Measurements from ENCODE around the gene EPB41.
"Not testable (repeated sequence)": the region's sequence is repeated elsewhere in the genome, so short reads cannot be mapped to it uniquely, and the experiment has no call there.

EPB41 gene

DNA sequence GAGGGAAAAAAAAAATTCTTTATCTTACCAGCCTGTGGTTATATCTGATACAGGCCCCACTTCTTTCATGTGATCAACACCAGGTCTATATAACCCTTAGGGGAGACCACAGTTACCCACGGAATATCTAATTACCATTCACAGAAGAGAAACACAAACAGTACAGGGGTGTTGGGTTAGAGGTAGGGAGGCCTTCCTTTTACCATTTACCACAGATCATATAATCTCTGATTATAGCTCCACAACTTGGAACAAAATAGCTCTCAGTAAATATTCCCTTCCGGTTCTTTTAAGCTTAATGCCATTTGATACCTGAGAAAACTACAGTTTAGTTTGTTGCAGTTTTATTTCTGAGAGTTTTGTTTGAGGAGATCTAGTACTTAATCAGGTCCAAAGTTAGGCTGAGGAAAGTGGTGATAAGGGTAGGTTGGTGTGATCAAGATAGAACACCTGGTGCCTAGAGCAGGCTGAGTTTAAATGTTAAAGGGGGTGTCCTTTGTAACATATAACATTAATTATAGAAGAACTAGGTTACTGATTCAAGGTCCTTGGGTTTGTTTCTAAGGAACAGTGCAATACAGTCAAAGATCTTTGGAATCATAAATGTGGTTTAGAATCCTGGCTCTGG lies 14.1 kb downstream of the EPB41 start:
- no peak for DNase-seq

DNA sequence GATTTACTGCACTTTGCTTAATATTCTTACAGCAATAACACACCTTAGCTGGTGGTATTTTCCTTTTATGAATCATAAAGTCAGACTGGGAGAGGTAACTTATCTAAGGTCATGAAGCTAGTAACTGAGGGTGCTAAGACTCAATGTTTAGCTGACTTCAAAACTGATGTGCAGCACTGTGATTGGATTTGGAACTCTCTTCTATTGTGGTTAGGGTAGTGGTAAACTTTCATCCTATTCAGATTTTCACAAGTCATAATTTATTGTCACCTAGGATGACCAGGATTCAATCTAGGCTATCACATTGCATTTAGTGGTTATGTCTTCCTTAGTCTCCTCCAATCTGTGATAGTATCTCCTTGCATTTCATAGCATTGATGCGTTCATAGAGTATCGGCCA lies 18.9 kb downstream of the EPB41 start:
- no peak for DNase-seq

DNA sequence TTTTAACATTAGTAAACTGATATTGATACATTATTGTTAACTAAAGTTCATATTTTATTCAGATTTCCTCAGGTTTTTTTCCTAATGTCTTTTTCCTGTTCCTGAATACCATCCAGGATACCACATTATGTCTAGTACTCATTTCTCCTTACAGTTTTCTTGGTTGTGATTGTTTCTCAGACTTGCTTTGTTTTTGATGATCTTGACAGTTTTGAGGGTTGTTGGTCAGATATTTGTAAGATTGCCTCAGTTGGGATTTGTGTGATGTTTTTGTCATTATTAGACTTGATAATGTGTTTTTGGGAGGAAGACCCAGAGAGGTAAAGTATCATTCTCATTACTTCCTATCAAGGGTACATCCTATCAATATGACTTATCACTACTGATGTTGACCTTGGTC lies 19.5 kb downstream of the EPB41 start:
- no peak for DNase-seq

DNA sequence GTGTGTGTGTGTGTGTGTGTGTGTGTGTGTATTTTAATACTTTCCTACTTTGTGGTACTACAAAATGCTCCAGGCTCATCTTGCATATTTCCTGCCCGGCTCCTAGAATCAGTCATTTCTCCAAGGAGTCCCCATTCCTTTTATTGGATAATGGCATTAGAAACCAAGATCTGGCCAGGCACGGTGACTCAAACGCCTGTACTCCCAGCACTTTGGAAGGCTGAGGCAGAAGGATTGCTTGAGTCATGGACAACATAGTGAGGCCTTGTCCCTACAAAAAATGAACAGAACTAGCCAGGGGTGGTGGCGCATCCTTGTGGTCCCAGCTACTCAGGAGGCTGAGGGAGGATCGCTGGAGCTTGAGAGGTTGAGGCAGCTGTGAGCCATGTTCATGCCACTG lies 20.3 kb downstream of the EPB41 start:
- DNase-seq: no peak

DNA sequence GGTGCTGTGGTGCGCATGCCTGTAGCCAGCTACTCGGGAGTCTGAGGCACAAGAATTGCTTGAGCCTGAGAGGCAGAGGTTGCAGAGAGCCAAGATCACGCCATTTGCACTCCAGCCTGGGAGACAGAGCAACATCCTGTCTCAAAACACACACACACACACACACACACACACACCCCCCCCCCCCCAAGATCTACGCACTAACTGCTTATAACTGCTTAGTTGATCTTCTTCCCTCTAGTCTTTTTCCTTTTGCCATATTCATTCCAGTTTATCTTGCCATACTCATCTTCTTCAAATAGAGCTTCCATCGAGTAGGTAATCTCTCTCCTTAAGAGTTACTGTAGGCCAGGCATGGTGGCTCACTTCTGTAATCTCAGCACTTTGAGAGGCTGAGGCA lies 20.9 kb downstream of the EPB41 start:
- no peak for DNase-seq

DNA sequence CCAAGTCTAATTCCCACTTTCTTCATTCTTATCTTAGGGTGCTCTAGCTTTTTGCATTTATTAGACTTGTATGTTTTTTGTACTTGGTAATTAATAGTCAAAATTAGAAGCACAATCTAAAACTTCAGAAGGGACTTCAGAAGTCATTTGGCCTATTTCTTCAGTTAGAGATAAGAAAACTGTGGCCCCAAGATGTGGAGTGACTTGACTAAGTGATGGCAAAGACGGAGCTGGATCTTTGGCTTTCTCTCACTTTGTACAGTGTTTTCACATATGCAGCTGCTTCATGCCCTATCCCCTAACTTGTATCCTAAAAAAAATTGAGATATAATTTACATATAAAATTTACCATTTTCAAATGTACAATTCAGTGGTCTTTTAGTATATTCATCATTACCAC lies 21.7 kb downstream of the EPB41 start:
- DNase-seq: no peak

DNA sequence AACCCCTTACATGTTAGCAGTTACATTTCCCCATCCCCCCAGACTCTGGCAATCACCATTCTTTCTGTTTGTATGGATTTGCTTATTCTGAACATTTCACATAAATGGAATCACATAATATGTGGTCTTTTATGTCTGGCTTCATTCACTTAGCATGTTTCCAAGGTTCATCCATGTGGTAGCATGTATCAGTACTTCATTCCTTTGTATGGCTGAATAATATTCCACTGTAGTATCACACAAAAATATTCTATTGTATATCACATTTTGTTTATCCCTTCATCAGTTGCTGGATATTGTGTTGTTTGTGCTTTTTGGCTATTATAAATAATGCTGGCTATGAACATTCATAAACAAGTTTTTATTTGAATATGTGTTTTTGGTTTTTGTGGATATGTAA lies 22.2 kb downstream of the EPB41 start:
- no peak for DNase-seq

DNA sequence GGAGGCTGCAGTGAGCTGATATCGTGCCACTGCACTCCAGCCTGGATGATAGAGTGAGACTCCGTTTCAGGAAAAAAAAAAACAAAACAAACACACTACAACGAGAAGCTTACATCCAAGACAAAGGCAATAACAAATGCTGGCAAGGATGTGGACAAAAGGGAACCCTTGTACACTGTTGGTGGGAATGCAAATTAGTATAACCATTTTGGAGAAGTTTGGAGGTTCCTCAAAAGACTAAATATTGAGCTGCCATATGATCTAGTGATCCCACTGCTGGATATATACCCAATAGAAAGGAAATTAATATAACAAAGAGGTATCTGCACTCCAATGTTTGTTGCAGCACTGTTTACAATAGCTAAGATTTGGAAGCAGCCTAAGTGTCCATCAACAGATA lies 29.2 kb downstream of the EPB41 start:
- not testable (repeated sequence) for DNase-seq

DNA sequence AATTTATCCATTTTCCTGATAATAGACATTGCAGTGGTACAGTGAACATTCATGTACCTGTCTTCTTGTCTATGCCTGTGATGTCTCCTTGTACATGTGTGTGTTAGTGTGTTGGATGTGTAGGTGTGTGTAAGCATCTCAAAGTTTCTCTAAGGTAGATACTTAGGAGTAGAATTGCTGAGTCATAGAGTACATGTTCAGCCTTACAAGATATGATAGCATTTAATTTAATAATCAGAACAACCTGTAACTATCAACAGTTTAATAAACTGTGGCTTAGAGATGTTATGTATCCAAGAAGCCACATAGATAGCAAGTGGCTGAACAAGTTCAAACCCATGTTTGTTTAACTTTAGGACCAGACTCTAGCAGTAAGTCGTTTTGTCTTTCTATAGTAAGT lies 35.6 kb downstream of the EPB41 start:
- DNase-seq: no peak

DNA sequence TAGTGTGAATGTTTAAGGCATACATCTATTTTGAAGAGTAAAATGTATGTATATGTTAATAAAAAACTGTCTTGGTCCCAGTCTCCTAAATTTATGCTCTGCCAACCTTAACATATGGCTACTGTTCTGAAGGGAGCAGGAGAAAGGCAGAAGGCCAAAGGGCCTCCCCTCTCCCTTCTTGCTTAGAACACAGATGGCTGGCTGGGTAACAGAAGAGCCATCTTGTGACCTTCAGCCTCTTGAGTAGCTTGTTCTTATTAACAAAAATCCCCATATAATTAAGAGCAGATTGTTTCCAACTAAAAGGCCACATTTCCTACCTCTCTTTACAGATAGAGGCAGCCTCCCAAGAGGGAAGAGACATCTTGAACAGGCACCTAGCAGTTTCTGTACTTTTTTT lies 36.1 kb downstream of the EPB41 start:
- peak; percentile 58 for DNase-seq

DNA sequence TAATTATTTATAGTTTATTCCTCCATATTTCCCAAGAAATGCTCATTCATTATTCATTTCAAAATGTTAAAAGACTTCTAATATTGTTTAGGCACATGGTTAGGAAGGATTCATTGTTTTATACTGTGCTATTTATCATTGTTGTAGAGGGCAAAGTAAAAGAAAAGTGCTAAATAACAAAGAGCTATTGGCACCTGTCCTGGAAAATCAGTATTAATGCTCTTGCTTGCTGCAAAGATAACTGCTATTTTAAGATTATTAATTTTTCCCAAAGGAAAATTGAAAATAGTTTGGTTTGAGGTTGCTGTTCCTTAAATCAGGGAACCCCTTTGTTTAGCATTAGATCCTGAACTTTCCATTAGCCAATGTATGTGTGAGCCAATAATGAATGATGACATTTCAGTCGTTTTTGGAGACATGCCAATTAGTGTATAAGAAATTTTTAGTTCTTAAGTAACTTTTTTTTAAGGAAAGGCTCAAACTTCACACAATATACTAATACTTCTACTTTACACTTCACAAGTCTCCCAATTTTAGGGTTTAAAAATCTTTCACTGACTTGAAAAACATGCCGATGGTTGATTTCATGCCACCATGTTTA lies 39.9 kb downstream of the EPB41 start:
- no peak for DNase-seq

DNA sequence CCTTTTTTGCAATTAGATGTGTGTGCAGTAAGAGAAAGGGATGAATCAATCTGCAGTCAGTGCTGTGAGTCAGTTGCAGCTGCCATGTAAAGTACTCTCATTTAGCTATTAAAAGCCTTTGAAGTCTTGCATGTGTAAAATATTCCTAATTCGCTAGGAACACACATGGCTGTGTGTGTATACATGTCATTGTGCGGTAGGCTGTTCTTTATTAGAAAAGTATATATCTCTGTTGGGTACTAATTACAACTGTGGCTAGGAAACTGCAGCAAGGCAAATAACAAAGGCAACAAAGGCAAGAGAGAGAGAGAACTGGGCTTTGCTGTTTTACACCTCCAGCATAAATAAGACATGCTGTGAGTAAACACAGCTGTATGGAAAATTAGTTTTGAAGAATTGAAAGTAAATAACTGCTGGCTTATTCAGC lies 41.7 kb downstream of the EPB41 start:
- no peak for DNase-seq

DNA sequence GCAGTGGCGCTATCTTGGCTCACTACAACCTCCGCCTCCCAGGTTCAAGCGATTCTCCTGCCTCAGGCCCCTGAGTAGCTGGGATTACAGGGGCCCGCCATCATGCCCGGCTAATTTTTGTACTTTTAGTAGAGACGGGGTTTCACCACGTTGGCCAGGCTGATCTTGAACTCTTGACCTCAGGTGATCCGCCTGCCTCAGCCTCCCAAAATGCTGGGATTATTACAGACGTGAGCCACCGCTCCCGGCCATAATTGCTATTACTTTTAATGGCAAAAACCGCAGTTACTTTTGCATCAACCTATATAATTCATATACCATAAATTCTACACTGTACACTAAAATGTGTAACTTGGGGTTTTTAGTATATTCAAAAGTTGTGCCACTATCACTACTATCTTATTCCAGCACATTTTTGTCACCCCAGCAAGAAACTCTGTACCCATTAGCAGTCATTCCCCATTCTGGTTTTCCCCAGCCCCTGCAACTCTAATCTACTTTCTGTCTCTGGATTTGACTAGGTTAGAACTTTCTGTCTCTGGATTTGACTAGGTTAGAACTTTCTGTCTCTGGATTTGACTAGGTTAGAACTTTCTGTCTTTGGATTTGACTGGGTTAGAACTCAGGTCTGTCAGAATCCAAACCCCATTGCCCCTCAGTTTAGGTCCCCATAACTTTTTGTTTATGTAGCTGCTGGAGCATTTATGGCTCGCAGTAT lies 47.9 kb downstream of the EPB41 start:
- not testable (repeated sequence) for DNase-seq

DNA sequence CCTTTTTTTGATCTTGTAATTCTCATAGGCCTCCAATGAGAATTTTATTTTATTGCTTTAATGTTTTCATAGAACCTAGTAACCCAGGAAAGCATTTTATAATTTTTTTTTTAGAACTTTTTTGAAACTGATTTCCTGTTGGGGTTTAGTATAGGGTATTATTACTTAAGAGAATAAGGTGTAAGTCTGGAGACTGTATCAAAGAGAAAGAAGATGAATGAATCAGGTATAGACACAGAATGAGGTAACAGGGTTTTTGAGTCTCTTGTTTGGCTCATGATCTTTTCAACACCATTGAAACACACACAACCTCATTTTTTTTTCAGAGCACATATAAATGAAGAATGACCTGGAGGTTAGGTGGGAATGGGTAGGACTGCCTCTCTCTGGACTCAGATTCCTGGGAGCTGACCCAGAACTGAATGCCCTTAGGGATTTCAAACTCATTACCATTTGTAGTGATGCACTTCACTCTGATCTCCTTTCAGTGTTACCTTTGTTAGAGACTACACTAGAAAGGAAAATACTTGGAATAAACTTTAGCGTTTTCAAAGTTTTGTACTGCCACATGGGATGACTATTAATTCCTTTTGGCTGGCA lies 51.0 kb downstream of the EPB41 start:
- DNase-seq: no peak

DNA sequence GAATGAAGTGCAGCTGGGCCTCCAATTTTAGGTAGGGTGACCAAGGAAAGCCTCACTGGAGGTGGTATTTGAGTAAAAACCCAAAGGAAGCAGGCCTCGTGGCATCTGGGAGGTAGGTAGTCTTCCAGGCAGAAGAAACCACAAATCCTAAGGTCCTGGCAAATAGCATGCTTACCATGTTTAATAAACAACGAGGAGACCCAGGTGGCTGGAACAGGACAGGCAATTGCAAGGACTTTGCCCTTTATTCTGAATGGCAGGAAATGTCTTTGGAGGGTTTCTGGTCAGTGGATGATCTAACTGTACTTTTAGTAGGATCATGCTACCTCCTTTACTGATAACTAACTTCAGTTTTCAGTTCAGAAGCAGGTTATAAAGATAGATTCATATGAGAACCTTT lies 52.2 kb downstream of the EPB41 start:
- DNase-seq: no peak

DNA sequence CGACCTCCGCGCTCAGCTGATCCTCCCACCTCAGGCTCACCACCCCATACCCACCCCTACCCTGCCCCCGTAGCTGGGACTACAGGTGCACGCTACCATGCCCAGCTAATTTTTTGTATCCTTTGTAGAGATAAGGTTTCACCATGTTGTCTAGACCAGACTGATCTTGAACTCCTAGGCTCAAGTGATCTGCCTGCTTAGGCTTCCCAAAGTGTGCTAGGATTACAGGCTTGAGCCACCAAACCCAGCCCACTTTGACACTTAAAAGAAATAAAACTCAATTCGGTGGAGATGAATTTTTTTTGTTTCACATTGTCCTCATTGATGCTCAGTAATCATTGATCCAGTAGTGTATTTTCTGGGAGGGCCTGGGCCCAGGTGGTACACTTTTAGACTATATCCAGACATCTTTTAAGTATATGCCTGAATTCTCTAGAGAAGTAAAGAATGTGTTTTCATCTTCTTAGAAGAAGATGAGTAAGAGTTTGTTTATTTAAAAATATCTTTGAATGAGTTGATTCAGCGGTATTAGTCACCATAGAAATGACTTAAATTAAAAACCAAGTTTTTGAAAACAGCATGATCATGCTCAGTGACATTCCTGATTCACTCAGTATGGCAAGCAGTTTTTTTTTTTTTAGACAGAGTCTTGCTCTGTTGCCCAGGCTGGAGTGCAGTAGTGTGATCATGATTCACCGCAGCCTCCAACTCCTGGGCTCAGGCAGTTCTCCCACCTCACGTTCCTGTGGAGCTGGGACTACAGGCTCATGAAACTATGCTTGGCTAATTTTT lies 57.8 kb downstream of the EPB41 start:
- DNase-seq: no peak

DNA sequence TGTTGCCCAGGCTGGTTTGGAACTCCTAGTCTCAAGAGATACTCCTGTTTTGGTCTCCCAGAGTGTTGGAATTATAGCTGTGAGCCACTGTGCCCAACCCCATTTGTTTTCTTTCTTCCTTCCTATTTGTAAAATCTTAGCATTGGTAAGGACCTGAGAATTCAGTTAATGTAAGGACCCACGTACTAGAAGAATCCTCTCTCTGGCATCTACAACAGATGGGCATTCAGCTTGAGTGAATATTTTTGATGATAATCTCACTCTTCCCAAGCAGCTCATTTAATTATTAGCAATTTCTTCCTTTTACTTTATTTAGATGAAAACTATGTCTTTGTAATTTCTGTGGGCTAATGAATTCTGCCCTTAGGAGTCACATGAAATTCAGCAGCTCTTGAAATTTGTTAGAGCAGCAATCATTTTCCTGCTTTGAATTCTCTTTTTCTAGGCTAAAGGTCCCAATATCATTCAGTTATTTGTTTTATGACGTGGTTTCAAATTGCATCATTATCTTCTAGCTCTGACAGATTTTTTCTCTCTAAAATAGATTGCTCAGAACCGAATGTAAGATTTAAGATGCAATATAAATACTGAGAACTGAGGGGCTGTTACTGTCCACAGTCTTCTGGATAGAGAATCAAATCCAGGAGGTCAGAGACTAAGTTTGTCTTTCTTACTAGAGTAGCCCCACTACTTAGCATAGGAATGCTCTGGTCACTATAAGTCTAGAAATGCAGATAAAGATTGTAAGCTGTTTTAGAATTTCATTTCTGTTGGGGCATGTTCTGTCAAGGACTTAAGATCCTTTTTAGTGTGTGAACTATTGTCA lies 59.4 kb downstream of the EPB41 start:
- DNase-seq: no peak

DNA sequence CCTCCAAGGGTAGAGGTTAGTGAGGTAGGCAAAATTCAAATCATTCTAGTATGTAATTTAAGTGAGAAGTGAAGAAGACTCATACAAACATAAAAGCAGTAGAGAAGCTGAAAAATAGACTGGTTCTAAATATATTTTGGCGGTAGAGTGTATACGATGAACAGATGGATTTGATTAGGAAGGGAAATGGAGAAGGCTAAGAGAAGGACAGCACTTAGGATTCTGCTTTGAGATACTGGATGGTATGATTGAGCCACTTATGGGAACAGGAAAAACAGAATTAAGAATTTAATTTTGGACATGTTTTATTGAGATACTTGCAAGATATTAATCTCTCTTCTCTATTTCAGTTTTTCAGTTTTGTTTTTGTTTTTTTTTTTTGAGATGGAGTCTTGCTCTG lies 60.1 kb downstream of the EPB41 start:
- no peak for DNase-seq

DNA sequence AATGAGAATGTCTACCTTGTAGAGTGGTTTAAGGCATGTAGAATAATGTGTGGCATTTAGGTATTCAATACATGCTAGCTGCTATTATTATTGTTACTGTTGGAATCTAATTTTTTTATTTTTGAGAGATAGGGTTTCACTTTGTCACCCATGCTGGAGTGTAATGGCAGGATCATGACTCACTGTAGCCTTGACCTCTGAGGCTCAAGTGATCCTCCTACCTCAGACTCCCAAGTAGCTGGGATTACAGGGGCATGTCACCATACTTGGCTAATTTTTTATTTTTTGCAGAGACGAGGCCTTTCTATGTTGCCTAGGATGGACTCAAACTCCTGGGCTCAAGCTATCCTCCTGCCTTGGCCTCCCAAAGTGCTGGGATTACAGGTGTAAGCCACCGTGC lies 61.9 kb downstream of the EPB41 start:
- DNase-seq: no peak

DNA sequence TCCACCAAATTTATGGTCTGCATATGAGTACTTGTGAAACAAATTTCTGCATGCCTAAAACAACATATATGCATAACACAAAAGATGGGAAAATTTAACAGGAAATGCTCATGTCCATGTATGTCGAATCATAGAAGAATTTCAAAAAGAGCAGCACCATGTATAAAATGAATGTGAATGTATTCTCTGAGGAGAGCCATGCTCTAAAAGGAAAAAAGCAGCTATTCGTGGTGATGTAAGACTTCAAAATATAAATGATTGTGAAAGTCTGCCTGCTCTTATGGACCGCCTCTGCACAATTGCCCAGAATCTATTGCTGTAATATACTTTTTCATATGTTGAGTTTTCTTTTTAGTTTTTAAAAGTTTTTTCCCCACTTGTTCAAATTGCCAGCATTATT lies 66.8 kb downstream of the EPB41 start:
- no peak for DNase-seq

DNA sequence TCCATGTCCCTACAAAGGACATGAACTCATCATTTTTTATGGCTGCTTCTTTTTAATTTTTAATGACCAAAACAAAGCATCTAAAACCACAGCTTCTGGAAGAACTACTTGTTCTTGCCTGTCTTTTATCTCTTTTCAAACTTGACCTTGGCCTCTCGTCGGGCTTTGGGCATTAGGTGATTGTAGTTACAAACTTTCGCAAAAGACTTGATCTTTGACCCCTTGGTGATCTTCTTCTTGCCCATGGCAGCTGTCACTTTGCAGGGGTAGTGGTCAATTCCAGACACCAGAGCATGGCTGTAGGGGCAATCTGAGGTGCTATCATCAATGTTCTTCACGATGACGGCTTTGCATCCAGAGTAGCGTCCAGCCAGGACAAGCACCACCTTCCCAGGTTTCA lies 67.8 kb downstream of the EPB41 start:
- no peak for DNase-seq

DNA sequence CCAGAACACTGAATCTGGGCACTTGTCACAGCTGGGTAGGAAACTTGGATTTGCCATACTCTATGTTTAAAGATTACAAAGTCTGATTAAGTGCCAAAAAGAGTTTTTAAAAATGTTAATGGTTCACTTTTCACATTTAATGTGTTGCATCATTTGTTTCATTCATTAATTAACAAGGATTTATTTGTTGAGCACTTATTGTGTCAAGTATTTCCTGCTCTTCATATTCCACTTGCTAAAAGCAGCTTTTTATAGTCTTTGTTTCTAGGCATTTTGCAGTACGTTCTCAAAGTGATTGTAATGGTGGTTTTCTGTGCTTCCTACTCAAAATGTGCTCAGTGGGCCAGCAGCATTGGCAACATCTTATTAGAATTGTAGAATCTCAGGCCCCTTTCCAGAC lies 68.7 kb downstream of the EPB41 start:
- no peak for DNase-seq
